ENCODE results near the gene HPCAL1. TPM values are rescaled to one million over a fixed set of nuclear protein-coding genes. Genes with fewer than 3 reads are reported as not detected.
"Not testable (repeated sequence)": the region's sequence is repeated elsewhere in the genome, so short reads cannot be mapped to it uniquely, and the experiment has no call there.

The HPCAL1 gene
- polyA plus RNA-seq, 3 donors: 82.1 to 99.5 (median 98.0) TPM

GRCh38 chr2:10294077-10294476 lies 8.6 kb upstream of the HPCAL1 start:
- peaks cover 1 to 3% of the 10 kb centered on the region in 2 donors for H3K36me3 Mint-ChIP-seq
- Histone ChIP-seq H3K4me3 (replicated peaks in 1 of 3; ENCODE audit: low read depth in 2 of 3, low read length in 3 of 3) (no peak overlapping the region), H3K79me2 (ENCODE audit: insufficient read depth, low read length) (no peaks in the 10 kb centered on the region), H3K4me2 (replicated peaks; ENCODE audit: extremely low read depth, low read length, poor library complexity, severe bottlenecking) (no peak overlapping the region), H2AFZ (ENCODE audit: insufficient read depth, low read depth, low read length, poor library complexity, severe bottlenecking) (no peak overlapping the region), H3K4me1 (ENCODE audit: control insufficient read depth in 1 of 2, insufficient read depth in 2 of 2, low read length in 2 of 2) (peaks cover 21 to 30% of the 10 kb centered on the region in 2 donors), H3K9ac (ENCODE audit: insufficient read depth, low read length, poor library complexity, severe bottlenecking) (no peak overlapping the region), H3K9me3 (replicated peaks in 1 of 2; ENCODE audit: control insufficient read depth in 1 of 2, insufficient read depth in 1 of 2, low read length in 2 of 2) (peaks cover 0 to 3% of the 10 kb centered on the region in 2 donors), H3K27me3 (ENCODE audit: control insufficient read depth in 2 of 2, insufficient read depth in 2 of 2, low read length in 2 of 2) (no peaks in the 10 kb centered on the region), H3K36me3 (replicated peaks in 1 of 2; ENCODE audit: control insufficient read depth in 1 of 2, insufficient read depth in 2 of 2, low read length in 2 of 2) (no peaks in the 10 kb centered on the region), H4K20me1 (ENCODE audit: insufficient read depth, low read length) (no peaks in the 10 kb centered on the region), H3K27ac (ENCODE audit: low read depth in 1 of 2, low read length in 2 of 2) (no peak overlapping the region)
- H3K27me3 Mint-ChIP-seq (ENCODE audit: low read depth in 3 of 3): peaks cover 0 to 2% (median 0%) of the 10 kb centered on the region in 3 donors
- H3K27ac Mint-ChIP-seq: peak overlapping the region in 1 of 7 donors; percentile 56
- peaks cover 0 to 9% (median 2%) of the 10 kb centered on the region in 7 donors for H3K9me3 Mint-ChIP-seq
- H3K4me3 Mint-ChIP-seq: no peak overlapping the region
- peaks cover 40% of the 10 kb centered on the region for H3K4me1 Mint-ChIP-seq
- intact Hi-C loops (cut with micrococcal nuclease): no loop called here
- DNase-seq: no peak
- TF ChIP-seq, protein P1, sequence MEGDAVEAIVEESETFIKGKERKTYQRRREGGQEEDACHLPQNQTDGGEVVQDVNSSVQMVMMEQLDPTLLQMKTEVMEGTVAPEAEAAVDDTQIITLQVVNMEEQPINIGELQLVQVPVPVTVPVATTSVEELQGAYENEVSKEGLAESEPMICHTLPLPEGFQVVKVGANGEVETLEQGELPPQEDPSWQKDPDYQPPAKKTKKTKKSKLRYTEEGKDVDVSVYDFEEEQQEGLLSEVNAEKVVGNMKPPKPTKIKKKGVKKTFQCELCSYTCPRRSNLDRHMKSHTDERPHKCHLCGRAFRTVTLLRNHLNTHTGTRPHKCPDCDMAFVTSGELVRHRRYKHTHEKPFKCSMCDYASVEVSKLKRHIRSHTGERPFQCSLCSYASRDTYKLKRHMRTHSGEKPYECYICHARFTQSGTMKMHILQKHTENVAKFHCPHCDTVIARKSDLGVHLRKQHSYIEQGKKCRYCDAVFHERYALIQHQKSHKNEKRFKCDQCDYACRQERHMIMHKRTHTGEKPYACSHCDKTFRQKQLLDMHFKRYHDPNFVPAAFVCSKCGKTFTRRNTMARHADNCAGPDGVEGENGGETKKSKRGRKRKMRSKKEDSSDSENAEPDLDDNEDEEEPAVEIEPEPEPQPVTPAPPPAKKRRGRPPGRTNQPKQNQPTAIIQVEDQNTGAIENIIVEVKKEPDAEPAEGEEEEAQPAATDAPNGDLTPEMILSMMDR (IDR thresholded peaks at IDR 0.05): no peak
- 100% methylated on average over 1 of the region's 1 CpG for WGBS (ENCODE audit: insufficient coverage)

- H3K36me3 ChIP-seq (replicated peaks in 1 of 2; ENCODE audit: control insufficient read depth in 1 of 2, insufficient read depth in 2 of 2, low read length in 2 of 2); H3K27me3 ChIP-seq (ENCODE audit: control insufficient read depth in 2 of 2, insufficient read depth in 2 of 2, low read length in 2 of 2); H3K9ac ChIP-seq (ENCODE audit: insufficient read depth, low read length, poor library complexity, severe bottlenecking); H3K9me3 Mint-ChIP-seq; H3K9me3 ChIP-seq (replicated peaks in 1 of 2; ENCODE audit: control insufficient read depth in 1 of 2, insufficient read depth in 1 of 2, low read length in 2 of 2); H2AFZ ChIP-seq (ENCODE audit: insufficient read depth, low read depth, low read length, poor library complexity, severe bottlenecking); H4K20me1 ChIP-seq (ENCODE audit: insufficient read depth, low read length); H3K27me3 Mint-ChIP-seq (ENCODE audit: low read depth in 3 of 3); H3K4me2 ChIP-seq (replicated peaks; ENCODE audit: extremely low read depth, low read length, poor library complexity, severe bottlenecking); H3K27ac ChIP-seq (ENCODE audit: low read depth in 1 of 2, low read length in 2 of 2); H3K4me3 Mint-ChIP-seq; intact Hi-C loops (cut with micrococcal nuclease); H3K36me3 Mint-ChIP-seq; H3K4me3 ChIP-seq (replicated peaks in 1 of 3; ENCODE audit: low read depth in 2 of 3, low read length in 3 of 3); H3K79me2 ChIP-seq (ENCODE audit: insufficient read depth, low read length): not testable (repeated sequence)
- peak overlapping the region in 3 of 7 donors; percentile 7 to 35 (median 8) for H3K27ac Mint-ChIP-seq
- H3K4me1 ChIP-seq (ENCODE audit: control insufficient read depth in 1 of 2, insufficient read depth in 2 of 2, low read length in 2 of 2): peaks cover 22 to 41% of the 10 kb centered on the region in 2 donors
- peak in 2 of 3 donors; percentile 46 to 51 for DNase-seq
- WGBS (ENCODE audit: insufficient coverage): no CpG with 5 or more reads among the region's 4 CpGs
- peaks cover 50% of the 10 kb centered on the region for H3K4me1 Mint-ChIP-seq
Measured at GRCh38 chr2:10295649-10296048, 7.1 kb upstream of the HPCAL1 start.
